Measurements from ENCODE around the gene CYB5A.

DNA sequence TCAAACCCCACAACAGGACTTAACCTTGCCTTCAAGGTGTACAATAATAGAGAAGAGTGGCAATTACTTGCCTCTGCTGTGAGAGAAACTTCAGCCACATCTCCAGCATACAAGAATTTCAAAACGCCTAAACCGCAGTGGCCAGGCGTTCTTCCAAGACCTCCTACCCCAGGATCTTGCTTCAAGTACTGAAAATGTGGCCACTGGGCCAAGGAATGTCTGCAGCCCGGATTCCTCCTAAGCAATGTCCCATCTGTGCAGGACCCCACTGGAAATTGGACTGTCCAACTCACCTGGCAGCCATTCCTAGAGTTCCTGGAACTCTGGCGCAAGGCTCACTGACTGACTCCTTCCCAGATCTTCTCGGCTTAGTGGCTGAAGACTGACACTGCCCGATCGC lies 2.8 kb upstream of the CYB5A start:
- TF ChIP-seq CTCF (IDR thresholded peaks at IDR 0.05), result no peak
- TF ChIP-seq ZFX (IDR thresholded peaks at IDR 0.05; ENCODE audit: borderline replicate concordance), result no peak

Data from 22Rv1 (cell line).